Measurements from ENCODE around the gene TCHP. TPM values are rescaled to one million over a fixed set of nuclear protein-coding genes. Genes with fewer than 3 reads are reported as not detected.

The TCHP gene
- total and polyA plus RNA-seq, 2 of the 13 experiments (the other 11 are each of a cell fraction or from before 2014, with no cell fraction given) = 6.7 to 12.2 TPM

- H3K79me2 ChIP-seq (ENCODE audit: insufficient read depth, low read length) = no peaks in the 10 kb centered on the region
- no peak overlapping the region for H3K4me2 ChIP-seq (ENCODE audit: low read depth, low read length)
- H3K9me3 ChIP-seq (ENCODE audit: low read length) = no peaks in the 10 kb centered on the region
- FAIRE-seq = no peak
- TF ChIP-seq CAMTA2 (CRISPR knock-in tag; IDR thresholded peaks at IDR 0.05; ENCODE audit: borderline replicate concordance) (no peak), ZNF749 (CRISPR knock-in tag; IDR thresholded peaks at IDR 0.05; ENCODE audit: borderline replicate concordance) (no peak), ZNF20 (CRISPR knock-in tag; IDR thresholded peaks at IDR 0.05) (no peak), KDM1A (CRISPR knock-in tag; IDR thresholded peaks at IDR 0.05) (no peak), EHMT2 (IDR thresholded peaks at IDR 0.05; ENCODE audit: borderline replicate concordance, low read depth, low read length) (no peak), SOX5 (CRISPR knock-in tag; IDR thresholded peaks at IDR 0.05; ENCODE audit: borderline replicate concordance) (no peak), PAXIP1 (CRISPR knock-in tag; conservative IDR thresholded peaks at IDR 0.05) (no peak), MAFG (CRISPR knock-in tag; IDR thresholded peaks at IDR 0.05) (no peak), RXRA (CRISPR knock-in tag; IDR thresholded peaks at IDR 0.05) (no peak), ZFP1 (CRISPR knock-in tag; IDR thresholded peaks at IDR 0.05) (no peak), MZF1 (CRISPR knock-in tag; IDR thresholded peaks at IDR 0.05; ENCODE audit: borderline replicate concordance) (no peak)
- H3K27ac ChIP-seq (ENCODE audit: extremely low read length, insufficient read depth, low read length) = no peak overlapping the region
- no TSS peak for BruUV-seq (replicated peaks)
- no peak for ATAC-seq
- no peak overlapping the region for H3K9ac ChIP-seq (ENCODE audit: insufficient read depth, low read depth, low read length)
- H3K36me3 ChIP-seq (replicated peaks in 1 of 2; ENCODE audit: control insufficient read depth in 1 of 2, insufficient read depth in 2 of 2, low read length in 2 of 2) = peaks cover 16 to 45% of the 10 kb centered on the region in 2 experiments
- in situ Hi-C loops (cut with HindIII; ENCODE audit: extremely low pct_ligation_motif_present, low pct_unique_long_range_greater_than_20kb) (no loop called here), intact Hi-C loops (cut with micrococcal nuclease; ENCODE audit: unreplicated experiment) (no loop called here)
- no peak for DNase-seq (ENCODE audit: low spot score)
- H3K4me3 ChIP-seq (replicated peaks in 1 of 3; ENCODE audit: insufficient read depth in 1 of 3, low read depth in 2 of 3, low read length in 3 of 3) = no peak overlapping the region
- ChIA-PET CTCF (ENCODE audit: low intra/inter-chr PET ratio, low total read pairs) (no interaction called here), POLR2A (no interaction called here)
- no peak overlapping the region for H2AFZ ChIP-seq (ENCODE audit: low read length)
- no peaks in the 10 kb centered on the region for H4K20me1 ChIP-seq (ENCODE audit: insufficient read depth, low read length)
- no peaks in the 10 kb centered on the region for H3K4me1 ChIP-seq (ENCODE audit: insufficient read depth, low read length)
- 95% methylated on average over 10 of the region's 10 CpGs for WGBS (ENCODE audit: low lambda C conversion rate)
- H3K27me3 ChIP-seq (ENCODE audit: control insufficient read depth in 1 of 2, insufficient read depth in 2 of 2, low read length in 2 of 2) = no peaks in the 10 kb centered on the region
These were observed 19.4 kb downstream of the TCHP start for GRCh38 chr12:109919456-109919855.

Measured in HepG2 (cell line).